ENCODE data around the gene TFE3. TPM values are rescaled to one million over a fixed set of nuclear protein-coding genes. Genes with fewer than 3 reads are reported as not detected.

The TFE3 gene
- total RNA-seq, 6 donors from 2014 or later, result 44.4 to 99.7 (median 72.3) TPM

GRCh38 chrX:49066690-49067089, 23.5 kb upstream of the TFE3 start:
- 87 to 100% methylated on average over 2 to 8 of the region's 9 CpGs for WGBS, 2 donors
- Histone ChIP-seq H3K27me3 (no peaks in the 10 kb centered on the region), H3K36me3 (peaks cover 0 to 39% (median 3%) of the 10 kb centered on the region in 4 donors), H3K4me3 (no peak overlapping the region), H3K9me3 (no peaks in the 10 kb centered on the region), H3K4me1 (no peaks in the 10 kb centered on the region), H3K27ac (no peak overlapping the region)
- ATAC-seq (ENCODE audit: low FRiP score in 2 of 2), result no peak
- TF ChIP-seq EP300 (IDR thresholded peaks at IDR 0.05), result no peak
- no peak for TF ChIP-seq CTCF (IDR thresholded peaks at IDR 0.05)
- TF ChIP-seq POLR2A (IDR thresholded peaks at IDR 0.05), result no peak
- TF ChIP-seq POLR2AphosphoS5 (IDR thresholded peaks at IDR 0.05), result no peak
- DNase-seq, result no peak

- no peak for TF ChIP-seq CTCF (IDR thresholded peaks at IDR 0.05)
- no peak for TF ChIP-seq POLR2AphosphoS5 (IDR thresholded peaks at IDR 0.05)
- TF ChIP-seq POLR2A (IDR thresholded peaks at IDR 0.05), result no peak
- no peak for TF ChIP-seq EP300 (IDR thresholded peaks at IDR 0.05)
- H3K4me3 ChIP-seq, result no peak overlapping the region
- DNase-seq, result no peak
- 84 to 92% methylated on average over 2 of the region's 2 CpGs for WGBS, 2 donors
- H3K36me3 ChIP-seq, result peaks cover 0 to 39% (median 3%) of the 10 kb centered on the region in 4 donors
- H3K9me3 ChIP-seq, result no peaks in the 10 kb centered on the region
- no peak for ATAC-seq (ENCODE audit: low FRiP score in 2 of 2)
- H3K27ac ChIP-seq, result no peak overlapping the region
- no peaks in the 10 kb centered on the region for H3K27me3 ChIP-seq
- no peaks in the 10 kb centered on the region for H3K4me1 ChIP-seq
These were observed 23.1 kb upstream of the TFE3 start for GRCh38 chrX:49066278-49066677.

- TF ChIP-seq POLR2A (IDR thresholded peaks at IDR 0.05) (no peak), CTCF (IDR thresholded peaks at IDR 0.05) (no peak), EP300 (IDR thresholded peaks at IDR 0.05) (no peak), POLR2AphosphoS5 (IDR thresholded peaks at IDR 0.05) (no peak)
- no peak overlapping the region for H3K4me3 ChIP-seq
- H3K27ac ChIP-seq, result no peak overlapping the region
- peaks cover 0 to 39% (median 3%) of the 10 kb centered on the region in 4 donors for H3K36me3 ChIP-seq
- no peak for DNase-seq
- no peak for ATAC-seq (ENCODE audit: low FRiP score in 2 of 2)
- H3K27me3 ChIP-seq, result no peaks in the 10 kb centered on the region
- peaks cover 0 to 3% (median 0%) of the 10 kb centered on the region in 4 donors for H3K4me1 ChIP-seq
- no peaks in the 10 kb centered on the region for H3K9me3 ChIP-seq
- 82 to 92% methylated on average over 6 to 8 of the region's 8 CpGs for WGBS, 2 donors
These were observed 21.6 kb upstream of the TFE3 start for GRCh38 chrX:49064735-49065134.

GRCh38 chrX:49064303-49064702, 21.1 kb upstream of the TFE3 start:
- TF ChIP-seq EP300 (IDR thresholded peaks at IDR 0.05), result no peak
- no peak for TF ChIP-seq CTCF (IDR thresholded peaks at IDR 0.05)
- no peak for TF ChIP-seq POLR2A (IDR thresholded peaks at IDR 0.05)
- no peak for TF ChIP-seq POLR2AphosphoS5 (IDR thresholded peaks at IDR 0.05)

GRCh38 chrX:49063715-49064114, 20.6 kb upstream of the TFE3 start:
- no peak overlapping the region for H3K27ac ChIP-seq
- 99 to 100% methylated on average over 1 to 9 of the region's 9 CpGs for WGBS, 2 donors

More at GRCh38 chrX:49064303-49064702, 21.1 kb upstream of the TFE3 start:
- DNase-seq (peak in 1 of 2 donors; percentile 72), ATAC-seq (ENCODE audit: low FRiP score in 2 of 2) (no peak)
- WGBS, 2 donors, result 94 to 100% methylated on average over 10 to 17 of the region's 20 CpGs
- no peak overlapping the region for H3K27ac ChIP-seq
- peaks cover 0 to 6% (median 0%) of the 10 kb centered on the region in 4 donors for H3K4me1 ChIP-seq
- no peak overlapping the region for H3K4me3 ChIP-seq
- no peaks in the 10 kb centered on the region for H3K9me3 ChIP-seq
- H3K36me3 ChIP-seq, result peaks cover 0 to 39% (median 3%) of the 10 kb centered on the region in 4 donors
- H3K27me3 ChIP-seq, result no peaks in the 10 kb centered on the region

More at GRCh38 chrX:49063715-49064114, 20.6 kb upstream of the TFE3 start:
- Histone ChIP-seq H3K27me3 (no peaks in the 10 kb centered on the region), H3K9me3 (no peaks in the 10 kb centered on the region), H3K4me1 (peaks cover 0 to 6% (median 0%) of the 10 kb centered on the region in 4 donors), H3K36me3 (peaks cover 0 to 39% (median 3%) of the 10 kb centered on the region in 4 donors), H3K4me3 (no peak overlapping the region)
- TF ChIP-seq CTCF (IDR thresholded peaks at IDR 0.05) (no peak), EP300 (IDR thresholded peaks at IDR 0.05) (no peak), POLR2A (IDR thresholded peaks at IDR 0.05) (no peak), POLR2AphosphoS5 (IDR thresholded peaks at IDR 0.05) (no peak)
- DNase-seq (no peak), ATAC-seq (ENCODE audit: low FRiP score in 2 of 2) (no peak)

Data from upper lobe of left lung (tissue), 6 donors.